Measurements from ENCODE around the gene CKAP4.

The CKAP4 gene

DNA sequence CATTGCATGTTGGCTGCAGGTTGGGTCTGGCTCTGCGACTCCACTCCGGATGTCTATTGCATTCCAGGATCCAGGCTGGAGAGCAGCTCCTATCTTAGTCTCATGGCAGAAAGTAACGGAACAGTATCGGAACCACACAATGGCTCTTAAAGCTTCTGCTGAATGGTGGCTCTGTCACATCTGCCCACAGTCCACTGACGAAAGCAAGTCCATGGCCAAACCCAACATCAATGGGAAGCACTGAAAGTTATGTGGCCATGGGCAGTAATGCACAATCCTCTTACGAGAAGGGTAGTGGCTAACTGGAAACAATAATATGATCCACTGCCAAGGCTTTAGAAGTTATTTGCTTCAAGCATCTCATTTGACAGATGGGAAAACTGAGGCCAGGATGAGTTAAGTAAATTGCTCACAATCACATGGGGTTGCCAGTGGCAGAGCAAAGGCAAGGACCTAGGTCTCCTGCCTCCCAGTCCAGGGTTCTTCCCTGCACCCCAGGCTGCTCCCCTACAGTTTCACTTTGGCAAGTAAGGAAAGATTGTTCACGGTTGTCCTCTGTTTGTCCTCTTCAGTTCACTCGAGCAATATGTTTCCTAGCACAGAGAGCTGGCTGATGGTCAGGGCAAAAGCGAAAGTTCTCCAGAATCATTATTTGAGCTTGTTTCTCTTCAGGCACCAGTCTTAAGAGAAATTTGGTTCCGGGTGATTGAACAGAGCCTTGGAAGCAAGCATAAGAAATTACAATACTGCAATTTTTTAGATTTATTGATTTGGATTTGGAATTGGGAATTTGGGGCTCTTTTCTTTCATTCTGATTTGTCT is 54.2 kb downstream of the CKAP4 start:
- no peak for DNase-seq

GRCh38 chr12:106192659-106193393 is 55.0 kb downstream of the CKAP4 start:
- DNase-seq = no peak

DNA sequence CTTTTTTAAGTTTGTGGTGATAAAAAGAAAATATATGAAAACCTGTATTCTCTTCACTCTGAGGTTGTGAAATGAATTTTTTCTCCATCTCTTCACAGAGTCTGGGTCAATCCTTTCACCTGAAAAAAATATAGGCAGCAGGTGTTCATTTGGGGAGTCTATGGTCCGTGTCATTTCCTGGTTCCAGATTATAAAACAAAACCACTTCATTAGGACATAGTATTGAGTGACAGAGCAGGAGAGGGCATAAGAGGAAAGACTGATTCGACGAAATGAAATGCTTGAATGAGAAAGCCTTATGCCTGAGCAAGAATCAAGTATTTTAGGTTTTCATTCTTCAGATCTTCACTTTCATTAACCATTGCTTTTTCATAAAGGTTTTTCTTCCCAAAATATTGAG is 57.2 kb downstream of the CKAP4 start:
- DNase-seq = no peak

GRCh38 chr12:106189341-106189740 is 58.5 kb downstream of the CKAP4 start:
- DNase-seq = no peak

- no peak for DNase-seq
Measured at GRCh38 chr12:106188256-106188655, 59.6 kb downstream of the CKAP4 start.
